ENCODE results near the gene WDR62.

The WDR62 gene

DNA sequence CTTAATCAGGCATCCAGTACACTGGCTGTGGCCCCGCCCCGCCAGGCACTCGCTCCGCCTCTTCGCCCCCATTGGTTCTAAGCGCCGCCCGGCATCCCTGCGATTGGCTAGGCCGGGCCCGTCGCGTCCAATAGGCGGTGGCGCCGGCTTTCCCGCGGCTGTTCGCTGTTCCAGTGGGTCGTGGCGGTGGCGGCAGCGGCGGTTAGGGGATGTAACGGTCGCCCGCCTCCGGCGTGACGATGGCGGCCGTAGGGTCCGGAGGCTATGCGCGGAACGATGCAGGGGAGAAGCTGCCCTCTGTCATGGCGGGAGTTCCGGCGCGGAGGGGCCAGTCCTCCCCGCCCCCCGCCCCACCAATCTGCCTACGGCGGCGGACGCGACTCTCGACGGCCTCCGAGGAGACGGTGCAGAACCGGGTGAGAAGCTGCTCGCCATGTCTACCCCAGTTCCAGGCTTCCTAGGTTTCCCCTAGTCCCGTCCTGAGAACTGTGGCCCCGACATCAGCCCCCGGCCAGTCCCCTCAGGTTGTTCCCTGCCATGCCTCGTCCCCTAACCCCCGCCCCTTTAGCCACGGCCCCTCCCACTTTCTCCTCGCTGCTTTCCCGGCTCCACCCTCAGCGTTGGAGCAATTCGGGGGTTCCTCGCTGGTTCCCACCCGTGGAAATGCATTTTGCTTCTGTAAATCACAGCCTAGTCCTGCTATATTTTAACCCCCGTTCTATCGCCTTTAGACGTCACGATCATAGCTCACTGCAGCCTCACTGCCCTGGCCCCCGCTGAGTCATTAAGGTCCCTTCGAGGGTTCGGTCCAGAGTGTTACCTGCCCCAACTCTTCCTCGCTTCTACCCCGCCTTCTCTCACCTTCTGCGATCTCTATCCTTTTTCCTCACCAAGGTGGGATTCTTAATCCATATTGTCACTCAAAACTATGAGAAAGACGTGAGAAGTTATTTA, at the start of gene WDR62:
WDR62 (plus strand) TSS at position 165 of the 954 bp plus-strand sequence; CDS start at position 240, 75 bp downstream.
- peak within 1 kb of the TSS; percentile 4 for H3K27ac ChIP-seq (ENCODE audit: low read length)
- peaks cover 32% of the 10 kb centered on the region for H3K36me3 ChIP-seq (ENCODE audit: insufficient read depth, low read depth, low read length)
- no peaks in the 10 kb centered on the region for H3K9me3 ChIP-seq (ENCODE audit: insufficient read depth, low read depth, low read length)
- H3K9ac ChIP-seq (ENCODE audit: low read depth, low read length): peak within 1 kb of the TSS; percentile 85; the same call in 1 of the 2 replicates
- H3K4me1 ChIP-seq (ENCODE audit: insufficient read depth, low read length): peaks cover 9% of the 10 kb centered on the region
- H3K27me3 ChIP-seq (ENCODE audit: insufficient read depth, low read length): no peaks in the 10 kb centered on the region
- H3K4me3 ChIP-seq (ENCODE audit: low read length): peak within 1 kb of the TSS; percentile 95

DNA sequence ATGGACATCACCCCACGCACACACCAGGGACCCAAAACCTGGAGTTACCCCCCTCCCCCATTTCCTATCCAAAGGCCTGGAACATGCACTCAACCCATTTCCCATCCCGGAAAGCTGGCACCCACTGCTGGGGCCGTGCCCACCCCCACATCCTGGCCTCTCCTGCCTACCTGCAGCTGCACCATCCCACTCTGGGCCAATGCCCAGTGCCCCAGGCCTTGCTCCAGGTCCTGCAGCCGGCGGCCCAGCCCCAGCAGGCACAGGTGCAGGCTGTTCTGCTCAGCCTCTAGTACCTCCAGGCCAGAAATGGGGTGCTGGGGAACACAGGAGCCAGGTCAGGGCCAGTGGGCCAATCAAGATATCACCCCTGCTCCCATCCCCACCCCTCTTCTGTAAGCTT, 47.7 kb upstream of the WDR62 start:
- no peak overlapping the region for H3K9ac ChIP-seq (ENCODE audit: low read depth, low read length)
- no peak overlapping the region for H3K27ac ChIP-seq (ENCODE audit: low read length)
- H3K9me3 ChIP-seq (ENCODE audit: insufficient read depth, low read depth, low read length): no peaks in the 10 kb centered on the region
- H3K27me3 ChIP-seq (ENCODE audit: insufficient read depth, low read length): no peaks in the 10 kb centered on the region
- peaks cover 14% of the 10 kb centered on the region; the same call in 1 of the 2 replicates for H3K36me3 ChIP-seq (ENCODE audit: insufficient read depth, low read depth, low read length)
- H3K4me1 ChIP-seq (ENCODE audit: insufficient read depth, low read length): no peaks in the 10 kb centered on the region
- no peak overlapping the region for H3K4me3 ChIP-seq (ENCODE audit: low read length)

DNA sequence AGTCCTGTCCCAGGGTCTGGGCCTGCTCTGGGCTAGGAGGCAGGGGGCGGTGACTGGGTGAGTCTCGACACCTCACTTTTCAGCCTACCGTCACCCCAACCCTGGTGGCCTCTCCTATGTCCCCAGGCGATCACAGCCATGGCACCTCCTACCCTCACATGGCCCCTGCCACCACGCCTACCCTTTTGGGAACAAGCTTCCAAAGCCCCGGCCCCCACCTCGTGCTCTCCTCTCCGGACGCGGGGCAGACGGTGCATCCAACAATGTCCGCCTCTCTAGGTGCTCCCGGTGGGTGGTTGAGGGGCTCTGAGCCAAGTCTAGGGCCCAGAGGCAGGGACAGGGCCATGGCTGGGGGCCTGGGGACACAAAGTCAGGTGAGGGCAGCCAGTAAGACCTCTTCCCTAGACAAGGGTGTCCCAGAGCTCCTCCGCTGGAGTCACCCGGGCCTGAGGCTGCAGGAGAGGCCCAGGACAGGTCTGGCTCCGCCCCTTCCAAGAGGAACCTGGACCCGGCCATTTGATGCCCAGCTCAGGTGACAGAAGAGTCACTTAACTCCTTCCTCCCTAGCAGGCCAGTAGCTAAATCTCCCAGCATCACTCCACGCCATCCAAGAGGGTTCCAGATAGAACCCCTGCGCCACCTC, 46.2 kb upstream of the WDR62 start, which contains the start of gene SYNE4:
SYNE4 (minus strand) TSS at position 478 of the 643 bp plus-strand sequence; CDS start at position 346, 132 bp downstream.
- Histone ChIP-seq H3K27ac (ENCODE audit: low read length) (peak within 1 kb of the TSS; percentile 10), H3K27me3 (ENCODE audit: insufficient read depth, low read length) (no peaks in the 10 kb centered on the region), H3K9me3 (ENCODE audit: insufficient read depth, low read depth, low read length) (no peaks in the 10 kb centered on the region), H3K9ac (ENCODE audit: low read depth, low read length) (peak within 1 kb of the TSS; percentile 83; the same call in 1 of the 2 replicates), H3K4me1 (ENCODE audit: insufficient read depth, low read length) (no peaks in the 10 kb centered on the region; the same call in 1 of the 2 replicates), H3K4me3 (ENCODE audit: low read length) (peak within 1 kb of the TSS; percentile 77), H3K36me3 (ENCODE audit: insufficient read depth, low read depth, low read length) (peaks cover 6% of the 10 kb centered on the region; the same call in 1 of the 2 replicates)

DNA sequence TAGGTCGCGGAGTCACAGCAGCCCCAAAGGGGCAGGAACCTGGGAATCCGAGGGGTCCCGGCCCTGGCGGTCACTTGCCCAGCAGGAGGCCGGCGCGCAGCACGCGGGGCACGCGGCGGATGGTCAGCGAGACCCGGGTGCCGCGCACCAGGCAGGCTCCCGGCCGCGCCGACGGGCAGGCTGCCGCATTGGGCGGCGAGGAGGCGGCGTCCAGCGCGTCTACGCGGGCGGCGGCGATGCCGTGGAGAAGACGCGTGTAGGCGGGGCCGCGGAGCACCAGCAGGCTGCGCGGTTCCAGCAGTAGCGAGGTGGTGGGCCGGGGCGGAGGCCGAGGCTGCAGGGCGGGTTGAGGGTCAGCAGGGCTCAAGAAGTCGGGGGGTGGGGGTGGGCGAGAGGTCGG, 45.5 kb upstream of the WDR62 start:
- no peak overlapping the region for H3K27ac ChIP-seq (ENCODE audit: low read length)
- H3K27me3 ChIP-seq (ENCODE audit: insufficient read depth, low read length): no peaks in the 10 kb centered on the region
- H3K9ac ChIP-seq (ENCODE audit: low read depth, low read length): peak overlapping the region; percentile 83; the same call in 1 of the 2 replicates
- peaks cover 3% of the 10 kb centered on the region; the same call in 1 of the 2 replicates for H3K36me3 ChIP-seq (ENCODE audit: insufficient read depth, low read depth, low read length)
- no peaks in the 10 kb centered on the region; the same call in 1 of the 2 replicates for H3K4me1 ChIP-seq (ENCODE audit: insufficient read depth, low read length)
- H3K9me3 ChIP-seq (ENCODE audit: insufficient read depth, low read depth, low read length): no peaks in the 10 kb centered on the region
- peak overlapping the region; percentile 77 for H3K4me3 ChIP-seq (ENCODE audit: low read length)

DNA sequence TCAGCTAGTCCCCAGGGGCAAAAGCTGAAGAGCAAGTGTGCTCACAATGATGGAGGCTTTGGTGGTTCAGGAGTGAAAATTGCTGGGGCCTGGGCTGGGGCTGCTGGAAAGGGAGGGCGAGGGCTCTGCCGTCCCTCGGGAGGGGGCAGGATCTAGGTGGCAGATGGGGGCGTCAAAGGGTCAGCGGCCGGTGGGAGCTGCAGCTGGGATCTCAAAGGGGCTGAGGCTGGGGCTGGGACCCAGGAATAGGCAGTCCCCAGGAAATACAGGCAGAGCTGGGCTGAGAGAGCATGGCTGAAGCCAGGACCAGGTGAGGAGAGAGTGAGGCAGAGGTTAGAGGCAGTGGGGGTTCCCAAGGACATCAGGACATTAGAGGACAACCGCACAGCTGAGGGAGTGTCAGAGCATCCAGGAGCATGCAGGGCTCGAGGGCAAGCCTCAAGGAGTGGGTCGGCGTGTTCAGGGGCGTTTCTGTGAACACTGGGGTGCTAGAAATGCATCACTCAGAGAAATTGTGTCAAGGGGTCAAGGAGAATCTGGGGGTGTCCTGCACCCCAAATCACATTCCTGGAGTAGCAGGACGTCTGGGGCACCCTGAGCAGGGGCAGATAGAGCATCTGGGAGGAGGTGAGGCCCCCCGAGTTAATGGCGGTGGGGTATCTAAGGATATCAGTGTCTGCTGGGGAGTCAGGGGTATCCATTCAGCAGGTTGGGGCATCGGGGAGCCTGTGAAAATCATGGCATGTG, 44.9 kb upstream of the WDR62 start:
- no peaks in the 10 kb centered on the region for H3K27me3 ChIP-seq (ENCODE audit: insufficient read depth, low read length)
- H3K4me1 ChIP-seq (ENCODE audit: insufficient read depth, low read length): peaks cover 1% of the 10 kb centered on the region; the same call in 1 of the 2 replicates
- H3K4me3 ChIP-seq (ENCODE audit: low read length): peak overlapping the region; percentile 77; the same call in 1 of the 2 replicates
- H3K9me3 ChIP-seq (ENCODE audit: insufficient read depth, low read depth, low read length): no peaks in the 10 kb centered on the region
- peak overlapping the region; percentile 83; the same call in 1 of the 2 replicates for H3K9ac ChIP-seq (ENCODE audit: low read depth, low read length)
- no peaks in the 10 kb centered on the region; the same call in 1 of the 2 replicates for H3K36me3 ChIP-seq (ENCODE audit: insufficient read depth, low read depth, low read length)
- H3K27ac ChIP-seq (ENCODE audit: low read length): no peak overlapping the region

DNA sequence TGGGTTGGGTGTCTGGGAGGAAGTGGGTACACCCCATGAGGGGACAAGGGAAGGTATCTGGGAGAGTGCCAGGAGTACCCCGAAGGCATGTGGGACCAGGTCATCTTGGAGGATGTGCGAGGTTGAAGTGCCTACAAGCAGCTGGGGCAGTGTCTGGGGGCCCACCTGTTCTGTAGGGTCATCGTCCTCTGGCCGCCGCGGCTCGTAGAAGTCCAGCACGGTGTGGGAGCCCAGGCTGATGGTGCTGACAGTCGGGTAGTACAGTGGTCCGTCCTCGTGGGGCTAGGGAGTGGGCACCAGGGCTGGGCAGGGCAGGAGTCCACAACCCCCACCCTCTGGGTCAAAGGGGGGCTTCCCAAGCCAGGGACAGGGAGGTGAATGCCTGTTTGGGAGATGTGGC, 44.3 kb upstream of the WDR62 start:
- no peaks in the 10 kb centered on the region for H3K27me3 ChIP-seq (ENCODE audit: insufficient read depth, low read length)
- no peak overlapping the region for H3K27ac ChIP-seq (ENCODE audit: low read length)
- no peaks in the 10 kb centered on the region for H3K36me3 ChIP-seq (ENCODE audit: insufficient read depth, low read depth, low read length)
- no peak overlapping the region for H3K4me3 ChIP-seq (ENCODE audit: low read length)
- no peak overlapping the region for H3K9ac ChIP-seq (ENCODE audit: low read depth, low read length)
- H3K9me3 ChIP-seq (ENCODE audit: insufficient read depth, low read depth, low read length): no peaks in the 10 kb centered on the region
- H3K4me1 ChIP-seq (ENCODE audit: insufficient read depth, low read length): peaks cover 4% of the 10 kb centered on the region; the same call in 1 of the 2 replicates

DNA sequence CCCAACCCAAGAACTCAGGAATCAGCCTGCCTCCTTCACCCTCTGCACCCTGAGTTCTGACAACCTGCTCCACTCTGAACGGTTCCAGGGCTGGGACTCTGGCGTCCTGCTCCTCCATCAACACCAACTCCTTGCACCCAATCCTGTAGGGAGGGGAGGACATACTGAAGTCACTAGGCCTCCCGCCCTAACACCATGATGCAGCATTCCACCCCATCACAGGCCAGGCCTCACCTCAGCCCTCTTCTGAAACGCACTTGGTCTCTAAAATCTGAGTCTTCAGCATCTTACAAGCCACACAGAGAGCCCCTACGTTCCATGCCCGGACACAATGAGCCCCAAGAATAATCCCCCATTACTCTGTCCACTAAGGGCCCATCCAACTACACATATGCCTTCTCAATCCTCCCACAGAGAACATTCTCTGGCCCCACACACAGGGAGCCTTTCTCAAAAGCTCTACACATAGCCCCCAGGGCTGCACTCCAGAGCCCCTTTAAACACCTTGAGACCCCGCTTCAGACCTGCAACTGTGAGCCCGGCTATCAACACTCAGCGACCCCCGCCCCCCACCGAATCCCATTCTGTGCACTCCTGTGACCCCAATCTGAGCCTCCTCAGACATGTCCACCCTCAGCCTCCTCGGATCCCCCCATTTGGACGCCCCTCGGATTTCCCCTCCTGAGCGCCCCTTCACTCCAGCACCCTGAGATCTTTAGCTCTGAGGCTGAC, 41.3 kb upstream of the WDR62 start:
- Histone ChIP-seq H3K27ac (ENCODE audit: low read length) (no peak overlapping the region), H3K4me1 (ENCODE audit: insufficient read depth, low read length) (peaks cover 4% of the 10 kb centered on the region; the same call in 1 of the 2 replicates), H3K9me3 (ENCODE audit: insufficient read depth, low read depth, low read length) (no peaks in the 10 kb centered on the region), H3K9ac (ENCODE audit: low read depth, low read length) (peak overlapping the region; percentile 89; the same call in 1 of the 2 replicates), H3K36me3 (ENCODE audit: insufficient read depth, low read depth, low read length) (no peaks in the 10 kb centered on the region), H3K27me3 (ENCODE audit: insufficient read depth, low read length) (no peaks in the 10 kb centered on the region), H3K4me3 (ENCODE audit: low read length) (peak overlapping the region; percentile 91)

DNA sequence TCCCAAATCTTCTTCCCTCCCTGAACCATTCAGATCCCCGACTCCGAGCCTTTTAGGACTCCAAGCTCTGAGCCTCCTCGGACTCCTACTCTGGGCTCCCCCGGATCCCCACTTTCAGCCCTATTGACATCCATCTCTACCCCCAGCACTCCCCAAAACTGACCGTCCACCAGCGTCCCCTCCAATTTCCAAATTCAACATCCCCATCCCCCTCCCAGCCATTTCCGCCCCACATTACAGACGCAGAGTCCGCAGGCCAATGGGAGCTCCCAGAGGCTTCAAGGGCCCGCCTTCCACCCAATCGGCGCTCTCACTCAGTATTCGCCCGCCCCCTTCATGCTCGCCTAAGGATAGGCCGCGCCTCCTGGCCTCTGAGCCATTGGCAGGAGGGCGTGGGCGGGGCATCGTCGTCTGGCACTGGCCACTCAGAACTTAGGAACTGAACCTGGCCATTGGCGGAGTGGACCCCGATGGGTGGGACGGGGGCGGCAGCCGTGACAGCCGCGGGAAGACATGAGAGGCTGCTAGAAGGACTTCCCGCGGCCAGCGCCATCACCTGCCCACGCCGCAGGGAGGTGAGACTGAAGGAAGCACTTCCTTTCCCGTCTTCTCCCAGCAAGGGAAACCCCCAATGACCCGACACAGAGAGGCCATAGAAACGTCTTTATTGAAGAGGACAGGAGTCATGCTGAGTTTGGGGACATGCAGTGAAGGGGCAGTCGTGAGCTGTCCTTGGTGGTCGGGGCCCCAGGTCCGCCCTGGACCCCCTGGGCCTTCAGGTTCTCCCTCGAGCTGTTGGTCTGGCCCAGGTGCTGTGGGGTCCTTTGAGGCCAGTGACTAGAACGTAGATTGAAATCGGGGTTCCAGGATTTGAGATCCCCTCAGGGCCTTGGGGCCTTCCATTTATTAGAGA, 40.4 kb upstream of the WDR62 start, which contains the start of gene ALKBH6:
ALKBH6 (minus strand) TSS at position 202 of the 913 bp plus-strand sequence. CDS start 816 bp downstream, outside the sequence.
- Histone ChIP-seq H3K27me3 (ENCODE audit: insufficient read depth, low read length) (no peaks in the 10 kb centered on the region), H3K9ac (ENCODE audit: low read depth, low read length) (peak within 1 kb of the TSS; percentile 89; the same call in 1 of the 2 replicates), H3K36me3 (ENCODE audit: insufficient read depth, low read depth, low read length) (no peaks in the 10 kb centered on the region), H3K9me3 (ENCODE audit: insufficient read depth, low read depth, low read length) (no peaks in the 10 kb centered on the region), H3K27ac (ENCODE audit: low read length) (no peak within 1 kb of the TSS), H3K4me1 (ENCODE audit: insufficient read depth, low read length) (peaks cover 4% of the 10 kb centered on the region; the same call in 1 of the 2 replicates), H3K4me3 (ENCODE audit: low read length) (peak within 1 kb of the TSS; percentile 91)

DNA sequence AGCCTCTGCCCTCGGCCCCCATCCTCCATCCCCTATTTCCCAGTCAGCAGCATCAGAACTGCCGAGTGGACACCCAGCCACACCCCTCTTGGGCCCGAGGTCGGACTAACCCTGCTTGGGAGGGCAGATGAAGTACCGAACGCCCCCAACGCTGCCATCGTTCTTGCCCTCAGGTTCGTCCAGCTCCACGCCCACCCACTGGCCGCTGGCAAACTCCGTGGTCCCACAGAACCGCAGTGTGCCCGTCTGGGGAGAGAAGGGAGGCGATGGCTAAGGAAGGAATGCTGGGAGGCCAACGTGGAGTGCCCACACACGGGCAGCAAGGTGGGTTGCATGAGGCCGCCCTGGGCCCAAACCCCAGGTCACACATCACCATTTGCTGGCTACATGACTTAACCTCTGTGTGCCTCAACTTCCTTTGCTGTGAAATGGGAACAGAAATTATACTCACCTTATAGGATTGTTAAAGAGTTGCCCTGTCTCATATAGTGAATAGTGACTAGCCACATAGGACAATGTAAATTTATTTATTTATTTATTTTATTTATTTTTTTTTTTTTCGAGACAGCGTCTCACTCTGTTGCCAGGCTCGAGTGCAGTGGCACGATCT, 35.5 kb upstream of the WDR62 start:
- Histone ChIP-seq H3K4me1 (ENCODE audit: insufficient read depth, low read length) (0 out of 2 replicates have a peak, but pooled peaks cover 4% of the 10 kb centered on the region), H3K27ac (ENCODE audit: low read length) (no peak overlapping the region), H3K4me3 (ENCODE audit: low read length) (no peak overlapping the region), H3K9ac (ENCODE audit: low read depth, low read length) (no peak overlapping the region), H3K36me3 (ENCODE audit: insufficient read depth, low read depth, low read length) (peaks cover 26% of the 10 kb centered on the region), H3K27me3 (ENCODE audit: insufficient read depth, low read length) (no peaks in the 10 kb centered on the region), H3K9me3 (ENCODE audit: insufficient read depth, low read depth, low read length) (no peaks in the 10 kb centered on the region)
